HepG2 (cell line): ENCODE measurements around the gene AGBL1.

Experiments used
- FOXK1 ChIP-seq: sonication (generic); formaldehyde crosslinking; IDR thresholded peaks from 2 replicates; pipeline ENCODE4 v1.4.0; 2020; ENCODE audit warnings: low read depth, missing genetic modification reagents, borderline replicate concordance
- STAT5B ChIP-seq: sonication (generic); formaldehyde crosslinking; IDR thresholded peaks from 2 replicates; pipeline ENCODE4 v1.4.0; 2020; ENCODE audit warnings: missing genetic modification reagents

DNA sequence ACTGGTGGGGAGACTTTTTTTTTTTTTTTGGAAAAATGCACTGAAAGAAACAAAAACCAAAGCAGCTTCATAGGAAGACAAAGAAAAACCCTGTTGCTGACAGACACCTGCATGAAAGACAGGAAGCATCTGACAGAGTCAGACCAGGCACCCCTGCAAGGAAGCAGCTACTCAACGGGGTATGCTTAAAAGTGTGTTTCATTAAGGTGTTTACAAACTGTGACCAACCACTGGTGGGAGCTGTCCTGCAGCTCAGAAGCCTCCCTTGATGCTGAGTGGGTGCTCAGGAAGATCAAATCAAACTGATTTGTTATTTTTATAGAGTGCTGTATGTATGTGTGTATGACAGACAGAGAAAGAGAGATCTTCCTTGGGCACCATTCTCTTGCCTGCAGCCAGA is 34.7 kb upstream of the AGBL1 start:
- TF ChIP-seq FOXK1 (no peak), STAT5B (CRISPR knock-in tag) (no peak)
